GM19395 (cell line): ENCODE results near the gene TPGS2.
"Not testable (repeated sequence)": the region's sequence is repeated elsewhere in the genome, so short reads cannot be mapped to it uniquely, and the experiment has no call there.

Source experiments
- ATAC-seq: cut with Tn5 transposase; IDR thresholded peaks from one replicate; pipeline ENCODE4 v1.9.1; 2021; ENCODE audit warnings: mild to moderate bottlenecking, moderate library complexity; ENCODE audit not compliant: unreplicated experiment

The TPGS2 gene

DNA sequence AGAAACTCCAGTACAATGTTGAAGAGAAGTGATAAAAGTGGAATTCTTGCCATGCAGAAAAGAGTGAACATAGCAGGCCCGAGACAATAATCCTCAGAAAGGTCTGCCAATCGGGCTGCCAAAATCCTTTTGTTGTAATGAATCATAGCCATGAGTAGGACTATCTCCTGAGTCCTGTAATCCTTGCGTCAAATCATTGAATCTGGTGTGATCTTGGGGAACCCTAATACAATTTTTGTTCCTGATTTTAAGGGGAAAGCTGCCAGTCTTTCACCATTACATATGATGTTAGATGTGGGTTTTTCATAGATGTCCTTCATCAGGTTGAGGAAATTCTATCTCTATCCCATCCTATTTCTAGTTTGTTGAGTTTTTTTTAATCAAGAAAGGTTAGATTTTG lies 2.2 kb downstream of the TPGS2 start:
- ATAC-seq = no peak

DNA sequence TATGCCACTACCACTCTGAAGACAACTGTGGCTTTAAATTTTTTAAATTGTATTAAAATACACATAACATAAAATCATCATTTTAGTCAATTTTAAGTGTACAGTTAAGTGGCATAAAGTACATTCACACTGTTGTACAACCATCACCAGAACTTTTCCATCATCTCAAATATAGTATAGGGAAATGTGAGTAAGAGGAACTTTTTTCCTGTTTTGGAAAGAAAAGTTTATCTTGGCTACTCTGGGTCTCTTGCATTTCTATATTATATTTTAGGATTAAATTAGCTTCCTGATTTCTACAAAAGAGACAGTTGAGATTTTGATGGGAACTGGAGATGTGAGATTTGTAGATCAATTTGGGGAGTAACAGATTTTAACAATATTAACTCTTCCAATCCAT lies 3.3 kb downstream of the TPGS2 start:
- no peak for ATAC-seq

DNA sequence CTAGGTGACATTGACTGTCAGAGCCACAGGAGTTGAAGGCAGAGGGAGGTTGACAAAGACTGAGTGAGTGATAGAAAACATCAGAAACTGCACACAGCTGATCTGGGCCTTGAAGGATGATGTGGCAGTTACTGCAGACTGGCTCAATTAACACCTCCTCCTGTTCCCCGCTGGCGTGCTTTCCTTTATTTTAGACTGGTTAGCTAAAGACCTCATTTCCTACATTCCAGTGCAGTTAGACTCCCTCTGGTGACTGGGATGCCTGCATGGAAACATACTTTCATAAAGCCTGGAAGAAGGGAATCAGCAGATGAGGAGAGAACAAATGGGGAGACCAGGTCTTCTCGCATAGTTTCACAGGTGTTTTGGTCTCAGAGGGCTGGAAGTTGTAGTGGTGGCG lies 7.1 kb downstream of the TPGS2 start:
- ATAC-seq = no peak

DNA sequence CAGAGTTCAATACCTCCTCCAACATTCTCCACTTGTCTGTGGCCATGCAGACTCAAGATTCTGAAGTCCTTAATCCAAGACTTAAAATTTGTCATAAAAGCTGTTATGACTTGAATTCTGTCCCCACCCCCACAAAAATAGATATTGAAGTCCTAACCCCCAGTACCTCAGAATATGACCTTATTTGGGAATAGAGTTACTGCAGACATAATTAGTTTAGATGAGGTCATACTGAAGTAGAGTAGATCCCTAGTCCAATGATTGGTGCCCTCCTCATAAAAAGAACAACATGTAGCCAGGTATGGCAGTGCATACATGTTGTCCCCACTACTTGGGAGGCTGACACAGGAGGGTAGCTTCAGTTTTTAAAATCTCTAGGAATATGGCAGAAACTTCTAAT lies 9.2 kb downstream of the TPGS2 start:
- ATAC-seq = no peak

DNA sequence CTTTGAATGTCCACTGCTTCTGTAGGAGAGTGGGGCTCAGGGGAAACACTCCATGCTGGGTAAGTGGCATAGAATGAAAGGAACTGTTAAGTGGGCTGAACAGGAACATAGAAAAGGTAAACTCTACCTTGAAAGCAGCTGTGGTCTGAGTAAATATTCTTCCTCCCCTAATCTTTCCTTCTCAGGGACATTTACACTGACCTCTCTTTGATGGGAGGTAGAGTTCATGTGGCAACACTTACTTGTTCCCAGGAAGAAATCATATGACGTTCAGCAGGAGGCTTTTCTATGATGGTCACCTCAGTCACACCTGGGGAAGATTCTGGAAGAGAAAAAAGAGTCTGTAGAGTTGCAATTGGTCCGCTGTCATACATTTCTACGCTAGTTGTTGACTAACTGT lies 10.2 kb downstream of the TPGS2 start:
- no peak for ATAC-seq

DNA sequence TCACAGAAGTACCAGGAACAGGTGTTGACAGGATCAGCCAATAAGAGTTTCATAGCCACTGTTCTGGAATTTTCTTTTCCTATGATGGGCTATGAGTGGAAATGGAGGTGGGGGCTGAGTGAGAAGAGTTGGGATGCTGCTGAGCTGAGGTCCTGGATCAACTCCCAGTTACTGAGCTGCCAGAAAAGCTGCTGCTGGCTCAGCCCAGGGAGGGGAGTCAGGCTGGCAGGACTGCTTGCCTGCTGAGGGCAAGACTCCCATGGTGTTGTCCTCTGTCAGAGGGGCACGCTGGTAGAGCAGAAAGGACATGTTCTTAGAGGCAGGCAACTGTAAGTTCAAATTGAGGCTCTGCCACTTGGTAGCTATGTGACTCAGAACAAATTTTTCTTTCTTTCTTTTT lies 11.8 kb downstream of the TPGS2 start:
- ATAC-seq = no peak

DNA sequence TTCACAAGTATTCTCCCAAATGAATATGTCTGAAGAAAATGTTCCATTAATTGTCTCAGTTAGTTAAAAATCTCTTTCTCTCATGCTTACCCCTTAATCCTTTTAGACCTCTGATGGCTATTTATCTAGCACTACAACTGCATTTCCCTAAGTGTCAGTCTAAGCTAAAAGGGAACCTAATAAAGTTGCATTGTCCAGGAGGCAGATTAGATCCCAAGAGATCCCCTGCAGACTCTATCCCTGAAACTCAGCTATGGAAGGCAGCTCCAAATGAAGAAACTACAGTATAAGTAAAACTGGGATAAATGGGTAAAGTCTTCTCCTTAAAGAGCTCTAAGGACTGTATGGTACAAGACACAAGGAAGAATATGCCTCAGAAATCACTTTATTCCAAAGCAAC lies 12.7 kb downstream of the TPGS2 start:
- not testable (repeated sequence) for ATAC-seq

DNA sequence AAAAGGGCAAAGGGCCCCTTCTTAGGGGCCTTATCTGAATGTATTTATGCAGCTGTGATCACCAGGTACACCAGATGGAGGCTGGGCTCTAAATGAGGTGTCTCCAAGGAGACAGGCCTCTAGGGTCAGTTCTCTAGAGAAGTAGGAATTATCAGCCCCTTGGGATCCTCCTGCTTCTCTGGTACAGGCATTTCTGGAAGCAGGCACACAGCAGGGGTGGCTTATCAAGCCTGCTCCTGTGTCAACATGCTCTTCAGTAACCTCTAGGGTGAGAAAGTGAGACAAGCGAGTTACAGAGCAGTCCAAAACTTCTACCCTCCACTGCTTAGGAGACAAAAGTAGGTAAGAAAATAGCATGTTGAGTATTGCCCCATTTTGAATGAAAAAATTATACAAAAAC lies 13.8 kb downstream of the TPGS2 start:
- no peak for ATAC-seq

DNA sequence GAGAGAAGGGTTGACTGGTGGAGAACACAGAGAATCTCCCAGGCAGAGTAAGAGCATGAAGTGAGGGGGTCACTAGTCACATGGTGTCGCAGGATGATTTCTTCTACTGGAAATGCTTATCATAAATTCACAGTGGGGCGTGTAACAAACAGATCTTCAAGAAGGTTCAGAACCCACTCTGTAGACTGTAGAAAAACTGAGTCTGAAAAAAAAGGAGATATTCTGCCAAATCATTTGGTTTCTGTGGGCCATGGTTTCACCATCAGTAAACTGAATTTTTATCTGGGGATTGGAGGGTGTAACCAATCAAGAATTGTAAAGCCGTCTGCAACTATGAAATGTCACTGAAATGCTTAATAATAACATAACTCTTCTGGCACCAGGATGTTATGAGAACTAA lies 15.0 kb downstream of the TPGS2 start:
- ATAC-seq = no peak

DNA sequence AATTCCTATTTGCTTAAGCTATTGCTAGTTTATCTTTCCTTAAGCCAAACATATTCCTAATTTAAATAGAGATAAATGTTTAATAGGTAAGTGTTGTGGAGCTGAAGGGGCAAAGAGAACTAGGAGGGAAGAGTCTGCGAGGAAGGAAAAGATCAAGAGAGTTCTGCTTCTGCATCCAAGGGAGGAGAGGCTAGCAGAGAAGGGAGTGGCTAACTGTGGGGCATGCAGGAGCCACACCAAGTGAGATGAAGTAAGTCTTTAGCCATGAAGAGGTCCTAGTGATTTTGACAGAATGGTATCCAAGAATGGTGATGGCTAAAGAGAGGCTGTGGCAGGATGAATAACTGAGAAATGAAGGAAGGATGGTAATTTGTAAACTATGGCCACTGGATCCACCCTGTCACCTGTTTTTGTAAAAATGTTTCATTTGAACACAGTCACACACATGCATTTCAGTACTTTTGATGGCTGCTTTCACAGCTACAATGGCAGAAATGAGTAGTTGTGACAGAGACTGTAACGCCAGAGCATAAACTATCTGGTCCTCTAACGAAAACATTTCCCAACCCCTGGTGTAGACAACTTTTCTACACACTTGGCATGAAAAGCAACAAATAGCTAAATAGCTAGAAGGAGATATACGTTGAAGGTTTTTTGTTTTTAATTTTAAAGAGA lies 15.6 kb downstream of the TPGS2 start:
- ATAC-seq = no peak

DNA sequence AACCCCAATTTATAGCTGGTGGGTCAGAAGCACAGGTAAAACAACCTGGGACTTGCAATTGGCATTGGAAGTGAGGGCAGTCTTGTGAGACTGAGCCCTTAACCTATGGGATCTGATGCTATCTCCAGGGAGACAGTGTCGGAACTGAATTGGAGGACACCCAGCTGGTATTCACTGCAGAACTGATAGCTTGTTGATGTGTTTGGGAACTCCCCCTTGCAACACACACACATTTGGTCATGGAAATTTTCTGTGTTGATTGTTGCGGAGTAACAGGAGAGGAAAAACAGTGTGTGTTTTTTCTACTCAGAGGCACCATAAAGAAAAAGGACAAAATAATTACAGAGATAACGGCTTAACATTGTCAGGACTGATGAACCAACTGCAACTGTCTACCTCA lies 16.1 kb downstream of the TPGS2 start:
- no peak for ATAC-seq

DNA sequence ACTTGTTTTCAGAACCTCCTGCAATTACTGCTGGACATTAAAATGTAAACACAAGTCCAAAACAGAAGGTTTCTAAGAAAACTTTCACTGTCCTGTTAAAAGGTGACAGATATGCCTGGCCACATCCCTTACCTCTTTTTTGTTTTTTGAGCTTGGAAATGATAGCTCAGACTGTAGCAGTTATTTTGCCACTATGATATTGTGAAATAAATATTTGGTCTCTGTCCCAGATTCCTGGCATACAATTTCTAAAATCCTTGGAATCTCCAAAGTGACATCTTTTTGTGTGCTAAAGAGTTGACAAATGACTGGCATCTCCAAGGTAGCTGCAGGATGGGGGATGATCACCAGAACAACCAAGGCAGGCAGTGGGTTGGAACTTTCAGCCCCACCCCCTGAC lies 16.8 kb downstream of the TPGS2 start:
- no peak for ATAC-seq

DNA sequence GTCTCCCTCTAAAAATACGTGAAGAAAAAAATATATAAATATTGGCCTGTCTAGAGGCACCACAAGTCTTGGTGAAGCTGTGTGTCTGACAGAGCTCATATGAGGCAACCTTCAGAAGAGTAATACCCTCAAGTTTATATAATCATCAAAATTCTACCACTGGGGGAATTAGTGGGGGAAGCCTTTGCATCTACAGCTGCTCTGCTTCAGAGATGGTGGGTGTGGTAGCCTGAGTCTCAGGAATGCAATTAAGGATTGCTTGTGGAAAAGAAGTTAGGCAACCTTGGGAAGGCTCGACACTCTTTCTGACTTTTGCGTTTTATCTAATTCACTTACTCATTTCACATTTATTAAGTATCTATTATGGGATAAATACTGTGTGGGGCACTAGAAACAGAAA lies 17.4 kb downstream of the TPGS2 start:
- no peak for ATAC-seq

DNA sequence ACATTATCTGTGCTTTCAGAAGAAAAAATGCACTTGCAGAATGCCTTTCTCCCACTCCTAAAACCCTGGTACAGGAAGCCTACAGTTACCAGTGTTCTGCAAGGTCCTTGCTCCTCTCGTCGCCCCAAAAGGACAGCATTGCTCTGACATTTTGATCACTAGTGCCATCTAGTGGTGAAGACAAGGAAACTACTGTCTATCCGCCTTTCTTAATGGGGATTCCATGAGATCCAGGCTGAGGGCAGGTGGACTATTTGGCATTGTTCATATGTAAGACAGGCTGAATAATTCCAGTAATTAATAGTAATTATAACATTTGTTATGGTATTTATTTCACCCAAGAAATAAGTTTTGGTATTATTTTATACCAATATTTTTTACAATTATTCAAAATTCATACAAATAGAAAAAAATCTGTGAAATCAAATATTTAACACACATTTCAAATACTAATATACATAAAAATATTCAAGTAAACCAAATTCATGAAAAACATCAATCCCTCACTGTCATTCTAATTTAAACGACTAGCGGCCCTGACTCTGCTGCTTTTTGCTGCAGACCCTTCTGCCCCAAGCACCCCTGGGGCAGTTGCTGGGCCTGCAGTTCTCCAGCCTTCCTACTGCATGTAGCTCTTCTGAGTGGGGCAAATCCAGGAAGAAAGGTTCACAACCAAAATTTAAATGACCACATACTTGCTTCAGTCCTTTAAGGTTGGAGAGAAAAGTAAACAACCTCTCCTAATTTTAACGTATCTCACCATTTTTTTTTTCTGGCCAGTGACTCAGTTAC lies 19.0 kb downstream of the TPGS2 start:
- peak; percentile 97 for ATAC-seq

DNA sequence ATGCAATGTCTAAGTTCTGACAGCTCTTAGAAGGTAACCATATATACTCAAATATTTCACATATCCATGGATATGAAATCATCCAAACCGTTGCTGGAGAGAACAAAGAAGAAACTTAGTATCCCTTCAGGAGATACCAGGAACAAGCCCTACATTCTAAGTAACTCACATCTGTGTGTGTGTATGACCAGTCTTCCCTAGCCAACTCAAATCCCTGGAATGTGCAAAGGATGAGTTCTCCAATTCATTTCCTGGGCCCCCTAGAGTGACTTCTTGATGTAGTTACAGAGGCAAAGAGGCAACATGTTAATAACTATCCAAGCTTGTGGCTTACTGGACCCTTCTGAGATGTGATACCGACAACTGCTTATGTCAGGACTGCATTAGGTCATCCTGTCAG lies 20.1 kb downstream of the TPGS2 start:
- no peak for ATAC-seq

DNA sequence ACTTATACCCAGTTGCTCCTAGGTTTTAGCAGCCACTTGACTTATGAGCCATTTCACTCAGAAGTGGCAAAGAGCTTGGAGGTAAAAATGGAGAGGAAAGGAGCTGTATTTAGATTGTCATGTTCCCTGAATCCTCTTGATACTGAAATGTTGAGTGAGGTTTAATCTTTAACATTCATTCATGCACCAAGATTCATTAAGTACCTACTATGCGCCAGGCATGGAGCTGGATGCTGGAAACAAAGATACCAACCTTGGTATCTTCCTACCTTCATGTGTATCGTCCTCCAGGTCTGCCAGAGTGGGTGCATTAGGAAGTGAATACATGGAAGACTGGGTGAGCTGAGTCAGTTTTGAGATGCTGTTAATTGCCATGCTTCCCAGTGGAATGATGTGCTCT lies 23.7 kb downstream of the TPGS2 start:
- no peak for ATAC-seq

DNA sequence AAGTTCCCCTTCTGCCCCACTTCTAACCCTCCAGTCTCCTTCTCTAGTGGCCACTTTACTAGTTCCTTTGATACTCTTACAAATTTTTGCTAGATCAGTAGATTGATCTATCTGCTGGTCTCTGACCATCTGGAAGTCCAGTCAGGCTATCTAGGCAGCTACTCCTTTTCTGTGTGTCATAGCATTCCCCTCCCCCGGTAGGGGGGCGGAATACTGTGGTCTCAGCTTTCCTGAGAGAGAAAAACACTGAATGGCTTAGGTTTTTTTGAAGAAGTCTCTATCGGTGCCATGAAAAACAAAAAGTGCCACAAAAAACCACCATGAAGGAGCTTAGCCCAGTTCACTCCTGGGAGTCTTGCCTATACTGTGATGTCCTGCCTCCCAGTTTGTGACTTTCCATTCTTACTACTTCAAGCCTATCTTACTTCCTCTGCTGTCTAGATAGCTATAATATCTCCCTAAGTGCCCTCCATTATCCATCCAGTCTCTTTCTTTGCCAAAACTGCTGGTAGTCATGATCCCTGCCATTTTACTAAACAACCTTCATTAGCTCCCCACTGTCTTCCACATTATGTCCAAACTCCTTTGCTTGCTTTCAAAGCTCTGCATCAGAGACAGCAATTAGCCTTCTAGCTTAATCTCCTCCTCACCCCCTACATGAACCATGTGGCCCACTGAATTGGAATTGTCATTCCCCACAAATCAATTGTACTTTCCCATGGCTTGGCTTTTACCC lies 29.9 kb downstream of the TPGS2 start:
- no peak for ATAC-seq

DNA sequence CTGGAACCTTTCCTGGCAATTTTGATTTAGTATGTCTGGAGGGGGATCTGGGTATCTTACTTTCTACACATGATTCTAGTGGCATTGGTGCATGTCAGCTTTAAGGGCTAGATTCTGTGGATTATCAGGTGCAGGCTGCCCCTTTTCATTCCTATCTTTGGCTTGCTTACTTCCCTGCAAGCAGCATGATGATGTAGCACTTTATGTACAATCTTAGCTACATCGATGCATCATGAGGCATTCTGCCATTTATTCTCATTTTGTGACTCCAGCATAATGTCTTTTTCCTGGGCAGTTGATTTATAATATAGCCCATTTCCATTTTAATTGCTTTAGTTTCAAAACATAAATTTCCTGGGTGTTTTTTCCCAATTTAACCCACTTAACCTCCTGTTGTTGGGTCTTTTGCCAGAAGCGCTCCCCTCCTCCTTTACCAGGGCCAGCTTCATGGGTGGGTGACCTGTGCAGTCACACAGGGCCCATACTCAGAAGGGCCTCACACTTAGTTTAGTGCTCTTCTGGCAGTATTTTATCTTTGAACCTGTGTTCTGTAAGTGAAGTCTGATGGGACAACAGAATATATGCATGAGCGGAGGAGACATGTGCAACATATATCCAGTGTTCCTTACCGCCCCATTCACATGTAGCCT lies 36.0 kb downstream of the TPGS2 start:
- ATAC-seq = no peak

DNA sequence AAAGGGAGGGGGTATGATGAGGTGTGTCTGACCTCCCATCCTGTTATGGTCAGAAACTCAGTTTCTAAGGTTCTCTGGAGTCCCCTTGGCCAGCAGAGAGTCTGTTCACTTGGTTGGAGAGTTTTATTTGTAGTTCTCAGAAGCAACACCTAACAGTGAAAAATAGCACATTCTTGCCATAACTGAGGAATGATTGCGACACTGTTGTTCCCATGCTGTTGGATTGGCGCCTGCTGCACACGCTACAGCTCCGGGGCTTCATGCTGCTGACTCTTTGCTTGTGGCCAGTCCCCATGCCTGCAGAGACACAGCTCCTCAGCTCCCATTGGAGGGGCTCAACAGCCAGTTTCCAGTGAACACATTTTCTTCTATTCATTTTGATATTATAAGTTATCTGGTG lies 42.1 kb downstream of the TPGS2 start:
- ATAC-seq = no peak

DNA sequence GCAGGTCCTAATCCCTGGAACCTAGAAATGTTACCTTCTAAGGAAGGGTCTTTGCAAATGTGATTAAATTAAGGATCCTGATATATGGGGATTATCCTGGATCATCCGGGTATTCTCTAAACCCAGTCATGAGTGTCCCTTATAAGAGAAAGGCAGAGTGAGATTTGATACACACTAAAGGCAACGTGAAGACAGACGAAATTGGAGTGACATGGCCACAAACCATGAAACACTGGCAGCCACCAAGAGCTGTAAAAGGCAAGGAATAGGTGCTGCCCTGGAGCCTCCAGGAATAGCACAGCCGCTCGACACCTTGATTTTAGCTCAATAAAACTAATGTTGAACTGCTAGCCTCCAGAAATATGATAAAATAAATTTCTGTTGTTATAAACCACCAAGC lies 45.0 kb downstream of the TPGS2 start:
- no peak for ATAC-seq

DNA sequence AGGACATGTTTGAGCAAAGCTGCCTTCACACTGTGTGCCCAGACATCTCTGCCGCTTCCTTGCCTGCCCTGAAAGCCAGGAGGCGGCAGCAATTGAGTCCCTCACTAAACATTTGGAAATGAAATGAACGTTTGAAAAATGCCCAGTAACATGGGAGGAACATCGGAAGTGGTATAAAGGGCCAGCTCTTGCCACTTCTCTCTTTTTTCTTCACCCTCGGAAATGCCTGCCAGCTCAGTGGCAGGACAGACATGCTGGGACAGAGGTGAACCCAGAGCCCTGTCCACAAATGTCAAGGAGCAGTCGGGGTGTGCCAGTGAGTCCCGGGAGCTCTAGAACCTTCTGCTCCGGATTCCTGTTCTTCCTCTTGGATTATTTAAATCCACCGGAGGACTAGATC lies 46.1 kb downstream of the TPGS2 start:
- no peak for ATAC-seq

DNA sequence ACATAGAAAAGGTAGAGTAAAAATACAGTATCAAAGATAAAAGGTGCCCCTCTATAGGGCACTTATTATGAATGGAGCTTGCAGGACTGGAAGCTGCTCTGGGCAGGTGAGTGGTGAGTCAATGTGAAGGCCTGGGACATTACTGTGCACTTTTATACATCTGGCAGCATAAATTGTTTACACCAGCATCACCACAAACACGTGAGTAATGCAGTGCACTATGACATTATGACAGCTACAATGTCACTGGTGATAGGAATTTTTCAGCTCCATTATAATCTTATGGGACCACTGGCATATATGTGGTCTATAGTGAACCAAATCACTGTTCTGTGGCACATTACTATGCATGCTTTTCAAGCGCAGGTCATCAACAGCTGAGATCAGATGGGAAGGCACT lies 48.1 kb downstream of the TPGS2 start:
- no peak for ATAC-seq
